Muscle layer of colon (tissue), 2 donors: Measurements from ENCODE around the gene TMPRSS2.

Experiments used
- H3K27ac ChIP-seq: one replicate; pipeline ENCODE4 v1.7.0; 2013; ENCODE audit warnings: low read depth, mild to moderate bottlenecking, low read length, moderate library complexity
- H3K27me3 ChIP-seq, 2 donors: one replicate each; pipeline ENCODE4 v1.7.0; 2013; ENCODE audit warnings: low read length in 2 of 2, mild to moderate bottlenecking in 2 of 2; ENCODE audit not compliant: insufficient read depth in 2 of 2, control insufficient read depth in 1 of 2
- H3K36me3 ChIP-seq: one replicate; pipeline ENCODE4 v1.7.0; 2013; ENCODE audit warnings: mild to moderate bottlenecking, low read length; ENCODE audit not compliant: insufficient read depth
- H3K4me1 ChIP-seq: one replicate; pipeline ENCODE4 v1.7.0; 2013; ENCODE audit warnings: mild to moderate bottlenecking, low read length; ENCODE audit not compliant: insufficient read depth
- H3K4me3 ChIP-seq, 2 donors: one replicate each; pipeline ENCODE4 v1.7.0; 2013; ENCODE audit warnings: low read length in 2 of 2, low read depth in 1 of 2, mild to moderate bottlenecking in 1 of 2, moderate library complexity in 1 of 2
- H3K9ac ChIP-seq: one replicate; pipeline ENCODE4 v1.7.0; 2013; ENCODE audit warnings: low read length
- H3K9me3 ChIP-seq: one replicate; pipeline ENCODE4 v1.7.0; 2013; ENCODE audit warnings: mild to moderate bottlenecking, low read length
- donor health status: abdominal sarcoma.
- donor health status: Adenocarcinoma of cecum.

Gene TMPRSS2

DNA sequence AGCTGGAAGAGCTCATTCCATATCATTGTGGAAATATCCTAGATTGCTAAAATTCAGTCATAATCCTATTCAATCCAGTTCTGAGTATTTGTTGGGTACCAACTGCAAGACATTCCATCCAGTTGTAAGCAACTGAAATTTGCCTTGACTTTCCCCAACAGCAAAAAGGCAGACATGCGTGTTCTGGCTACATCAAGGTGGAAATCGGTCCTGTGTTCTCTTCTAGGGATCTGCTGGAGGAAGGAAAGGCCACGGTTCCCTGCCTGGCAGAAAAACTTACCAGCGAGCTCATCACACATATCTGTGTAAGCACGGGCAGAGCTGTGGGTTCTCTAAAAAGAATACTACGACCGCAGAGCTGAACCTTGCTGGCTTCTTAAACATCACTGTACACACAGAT is 64.4 kb downstream of the TMPRSS2 start:
- Histone ChIP-seq H3K4me3 (no peak overlapping the region), H3K9me3 (no peaks in the 10 kb centered on the region), H3K4me1 (no peaks in the 10 kb centered on the region), H3K27ac (no peak overlapping the region), H3K36me3 (peaks cover 73% of the 10 kb centered on the region), H3K9ac (no peak overlapping the region), H3K27me3 (no peaks in the 10 kb centered on the region)

DNA sequence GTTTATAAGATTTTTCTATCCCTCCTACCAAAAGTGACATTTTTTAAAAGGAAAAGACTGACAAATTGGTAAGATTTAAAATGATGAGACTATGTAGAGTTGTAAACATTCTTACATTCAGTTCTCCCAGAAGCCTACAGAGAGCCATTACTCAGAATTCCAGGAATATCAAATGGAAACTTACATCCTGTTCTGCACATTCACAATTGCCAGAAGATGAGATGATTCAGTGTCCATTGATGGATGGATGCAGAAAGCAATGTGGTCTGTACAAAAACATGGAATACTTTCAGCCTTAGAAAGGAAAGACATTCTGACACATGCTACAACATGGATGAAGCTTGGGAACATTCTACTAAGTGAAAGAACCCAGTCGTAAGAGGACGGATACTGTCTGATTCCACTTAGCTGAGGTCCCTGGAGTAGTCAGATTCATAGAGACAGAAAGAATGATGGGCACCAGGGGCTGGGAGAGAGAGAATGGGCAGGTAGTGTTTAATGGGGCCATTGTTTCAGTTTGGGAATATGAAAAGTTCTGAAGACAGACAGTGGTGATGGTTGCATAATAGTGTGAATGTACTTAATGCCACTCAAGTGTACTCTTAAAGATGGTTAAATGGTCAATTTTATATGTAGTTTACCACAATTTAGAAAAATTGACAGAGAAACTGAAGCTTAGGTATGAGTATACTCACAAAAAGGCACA is 65.3 kb downstream of the TMPRSS2 start:
- no peaks in the 10 kb centered on the region for H3K27me3 ChIP-seq
- no peaks in the 10 kb centered on the region for H3K9me3 ChIP-seq
- no peak overlapping the region for H3K27ac ChIP-seq
- peaks cover 71% of the 10 kb centered on the region for H3K36me3 ChIP-seq
- H3K9ac ChIP-seq: no peak overlapping the region
- H3K4me1 ChIP-seq: no peaks in the 10 kb centered on the region
- H3K4me3 ChIP-seq: no peak overlapping the region

DNA sequence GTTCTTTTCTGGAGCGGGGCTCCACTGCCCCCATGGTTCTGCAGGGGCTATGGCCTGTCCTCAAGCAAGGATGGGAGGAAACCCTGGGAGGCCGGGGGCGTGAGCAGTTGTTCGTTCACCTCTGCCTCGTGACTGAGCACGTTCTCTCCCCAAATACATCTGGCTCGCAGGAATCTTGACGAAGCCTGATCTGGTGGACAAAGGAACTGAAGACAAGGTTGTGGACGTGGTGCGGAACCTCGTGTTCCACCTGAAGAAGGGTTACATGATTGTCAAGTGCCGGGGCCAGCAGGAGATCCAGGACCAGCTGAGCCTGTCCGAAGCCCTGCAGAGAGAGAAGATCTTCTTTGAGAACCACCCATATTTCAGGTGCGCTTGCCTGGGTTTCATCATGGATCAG is 66.4 kb downstream of the TMPRSS2 start:
- Histone ChIP-seq H3K4me3 (no peak overlapping the region), H3K9ac (no peak overlapping the region), H3K27ac (no peak overlapping the region), H3K36me3 (peaks cover 73% of the 10 kb centered on the region), H3K27me3 (no peaks in the 10 kb centered on the region), H3K4me1 (no peaks in the 10 kb centered on the region), H3K9me3 (no peaks in the 10 kb centered on the region)

DNA sequence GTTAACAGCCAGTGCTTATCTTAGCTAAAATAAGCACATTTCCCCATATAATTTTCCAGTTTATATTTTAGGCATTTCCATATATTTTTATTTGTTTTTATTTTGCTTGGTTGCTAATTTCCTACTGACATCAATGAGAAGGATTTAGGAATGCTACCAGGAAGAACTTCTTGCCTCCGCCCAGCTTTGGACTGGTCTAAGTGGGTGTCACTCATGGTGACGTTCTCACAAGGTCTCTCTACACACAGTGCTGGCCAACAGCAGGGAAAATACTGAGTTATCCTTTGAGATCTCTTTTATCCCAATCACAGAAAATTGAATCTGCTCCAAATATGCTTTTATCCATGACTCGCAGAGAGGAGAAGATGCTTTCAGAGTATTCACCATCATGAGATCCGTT is 68.7 kb downstream of the TMPRSS2 start:
- no peak overlapping the region for H3K4me3 ChIP-seq
- H3K4me1 ChIP-seq: no peaks in the 10 kb centered on the region
- no peak overlapping the region for H3K9ac ChIP-seq
- peaks cover 74% of the 10 kb centered on the region for H3K36me3 ChIP-seq
- H3K27me3 ChIP-seq: no peaks in the 10 kb centered on the region
- H3K27ac ChIP-seq: no peak overlapping the region
- no peaks in the 10 kb centered on the region for H3K9me3 ChIP-seq

DNA sequence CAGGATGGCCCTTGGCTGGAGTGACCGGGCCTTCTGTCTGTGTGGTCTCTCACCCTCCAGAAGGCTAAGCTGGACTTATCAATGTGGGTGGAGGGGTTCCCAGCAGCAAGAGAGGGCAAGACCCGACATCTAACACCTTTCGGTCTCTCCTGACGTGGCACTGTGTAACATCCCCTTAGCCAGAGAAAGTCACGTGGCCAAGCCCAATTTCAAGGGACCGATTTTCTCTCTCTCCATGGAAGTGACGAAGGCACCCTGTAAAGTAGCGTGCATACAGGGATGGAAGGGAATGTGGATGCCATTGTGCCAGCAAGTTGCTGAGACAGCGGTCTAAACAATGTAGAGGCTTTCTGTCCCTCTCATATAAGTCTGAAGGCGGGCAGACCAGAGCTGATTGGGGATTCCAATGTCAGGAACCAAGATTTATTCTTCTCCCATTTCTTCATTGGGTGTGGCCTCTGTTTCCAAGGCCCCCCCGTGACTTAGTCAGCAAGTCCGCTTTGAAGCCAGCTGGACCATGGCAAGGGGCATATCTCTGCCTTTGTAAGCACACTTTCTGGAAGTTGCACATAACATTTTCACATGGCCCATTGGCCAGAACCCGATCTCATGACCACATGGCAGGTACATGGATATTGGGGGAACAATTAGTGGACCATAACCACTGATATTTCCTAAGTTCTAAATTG is 69.4 kb downstream of the TMPRSS2 start:
- Histone ChIP-seq H3K27ac (no peak overlapping the region), H3K9me3 (no peaks in the 10 kb centered on the region), H3K4me1 (no peaks in the 10 kb centered on the region), H3K9ac (no peak overlapping the region), H3K4me3 (no peak overlapping the region), H3K36me3 (peaks cover 74% of the 10 kb centered on the region), H3K27me3 (no peaks in the 10 kb centered on the region)

GRCh38 chr21:41437729-41438128 is 70.2 kb downstream of the TMPRSS2 start:
- H3K9ac ChIP-seq: no peak overlapping the region
- H3K27ac ChIP-seq: no peak overlapping the region
- no peaks in the 10 kb centered on the region for H3K4me1 ChIP-seq
- no peaks in the 10 kb centered on the region for H3K27me3 ChIP-seq
- peaks cover 74% of the 10 kb centered on the region for H3K36me3 ChIP-seq
- H3K4me3 ChIP-seq: no peak overlapping the region
- H3K9me3 ChIP-seq: no peaks in the 10 kb centered on the region

GRCh38 chr21:41435706-41436105 is 72.3 kb downstream of the TMPRSS2 start:
- Histone ChIP-seq H3K9me3 (no peaks in the 10 kb centered on the region), H3K9ac (no peak overlapping the region), H3K36me3 (peaks cover 66% of the 10 kb centered on the region), H3K27ac (no peak overlapping the region), H3K4me3 (no peak overlapping the region), H3K4me1 (no peaks in the 10 kb centered on the region), H3K27me3 (no peaks in the 10 kb centered on the region)

DNA sequence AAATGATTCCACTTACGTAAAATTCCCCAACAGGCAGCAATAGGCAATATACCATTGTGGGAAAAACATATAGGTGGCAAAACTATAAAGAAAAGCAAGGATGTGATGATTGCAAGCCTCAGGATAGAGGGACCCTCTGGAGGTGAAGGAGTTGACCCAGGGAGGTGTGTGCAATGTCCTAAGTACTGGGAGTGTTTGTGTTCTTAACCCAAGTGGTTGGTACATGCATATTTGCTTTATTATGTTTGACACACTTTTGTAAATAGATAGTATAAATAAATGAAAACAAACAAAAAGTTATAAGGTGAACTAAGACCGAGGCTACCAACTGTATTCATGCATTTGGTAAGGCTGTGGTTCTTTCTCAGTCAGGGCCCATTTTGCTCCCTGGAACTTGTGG is 74.4 kb downstream of the TMPRSS2 start:
- H3K9me3 ChIP-seq: no peaks in the 10 kb centered on the region
- H3K27ac ChIP-seq: no peak overlapping the region
- H3K36me3 ChIP-seq: peaks cover 61% of the 10 kb centered on the region
- no peak overlapping the region for H3K4me3 ChIP-seq
- no peak overlapping the region for H3K9ac ChIP-seq
- H3K27me3 ChIP-seq: no peaks in the 10 kb centered on the region
- H3K4me1 ChIP-seq: no peaks in the 10 kb centered on the region

DNA sequence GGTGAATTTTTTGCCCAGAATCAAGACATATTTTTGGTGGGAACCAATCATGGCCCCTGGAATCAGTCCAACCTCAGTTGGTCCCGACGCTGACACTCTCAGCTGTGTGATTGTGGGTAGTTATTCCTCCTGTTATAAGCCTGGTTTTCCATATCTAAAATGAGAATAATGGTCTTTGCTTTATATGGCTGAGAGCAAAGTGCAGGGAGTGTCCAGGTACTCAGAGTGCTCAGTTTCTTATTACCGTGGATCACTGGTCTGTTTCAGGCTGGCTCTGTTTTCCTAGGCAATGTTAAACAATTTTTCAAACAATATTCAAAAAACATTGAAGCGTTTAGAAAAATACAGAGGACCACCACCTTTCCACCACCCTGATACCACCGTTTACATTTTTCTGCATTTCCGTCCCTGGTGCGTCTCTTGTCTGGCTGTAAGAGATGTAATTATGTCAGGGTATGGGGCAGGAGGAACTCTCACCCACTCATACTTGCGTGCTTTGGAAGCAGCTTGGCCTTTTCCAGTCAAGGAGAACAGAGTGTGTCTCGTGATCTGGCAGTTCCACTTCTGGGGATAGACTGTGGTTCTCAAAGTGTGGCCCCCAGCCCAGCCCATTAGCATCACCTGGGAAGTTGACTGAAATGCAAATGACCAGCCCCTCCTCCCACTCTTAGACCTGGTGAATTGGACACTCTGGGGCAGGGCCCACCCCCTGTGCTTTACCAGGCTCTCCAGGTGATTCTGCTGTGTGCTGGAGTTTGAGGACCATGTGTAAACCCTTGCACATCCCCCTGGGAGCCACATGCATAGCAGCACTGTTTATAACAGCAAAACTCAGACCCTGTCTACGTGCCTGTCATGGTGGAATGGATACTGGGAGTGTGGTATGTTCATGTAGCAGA is 75.1 kb downstream of the TMPRSS2 start:
- H3K4me1 ChIP-seq: no peaks in the 10 kb centered on the region
- peaks cover 60% of the 10 kb centered on the region for H3K36me3 ChIP-seq

DNA sequence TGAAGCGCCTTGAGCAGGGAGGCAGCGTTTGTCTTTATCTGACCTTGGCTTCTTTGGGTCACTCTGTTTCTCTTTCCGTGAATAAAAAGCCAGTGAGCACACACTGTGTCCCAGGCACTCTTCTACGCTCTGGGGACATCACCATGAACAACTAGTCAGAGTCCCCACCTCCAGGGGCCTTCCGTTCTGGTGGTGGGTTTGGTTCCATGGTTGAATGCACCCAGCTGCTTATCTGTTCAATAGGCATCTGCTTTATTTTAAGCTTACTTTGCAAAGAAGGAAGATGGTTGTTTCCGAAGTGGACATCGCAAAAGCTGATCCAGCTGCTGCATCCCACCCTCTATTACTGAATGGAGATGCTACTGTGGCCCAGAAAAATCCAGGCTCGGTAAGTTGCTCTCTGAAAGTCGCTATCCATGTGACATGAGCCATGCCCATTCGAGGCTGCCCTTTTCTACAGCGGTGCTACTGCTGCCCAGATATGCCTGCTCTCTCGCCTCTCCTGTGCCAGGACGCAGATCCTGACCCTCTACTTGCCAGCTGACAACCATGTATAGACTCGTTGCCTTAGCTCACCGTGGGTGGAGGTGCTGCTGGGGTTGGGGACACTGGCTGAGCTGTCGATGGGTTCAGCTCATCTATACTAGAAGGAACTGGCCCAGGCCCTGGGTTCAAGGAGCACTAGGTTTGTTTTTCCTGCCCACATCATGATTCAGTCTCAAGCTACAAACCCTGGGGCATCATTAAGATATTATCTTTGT is 76.0 kb downstream of the TMPRSS2 start:
- H3K9ac ChIP-seq: no peak overlapping the region
- H3K4me1 ChIP-seq: no peaks in the 10 kb centered on the region
- H3K27ac ChIP-seq: no peak overlapping the region
- peaks cover 52% of the 10 kb centered on the region for H3K36me3 ChIP-seq
- no peaks in the 10 kb centered on the region for H3K9me3 ChIP-seq
- no peak overlapping the region for H3K4me3 ChIP-seq
- no peaks in the 10 kb centered on the region for H3K27me3 ChIP-seq

More for the DNA sequence above, 75.1 kb downstream of the TMPRSS2 start:
- Histone ChIP-seq H3K9ac (no peak overlapping the region), H3K9me3 (no peaks in the 10 kb centered on the region), H3K27me3 (no peaks in the 10 kb centered on the region), H3K4me3 (no peak overlapping the region), H3K27ac (no peak overlapping the region)
